Adipose tissue (tissue), 3 donors: Measurements from ENCODE around the gene KCNQ1. TPM values are rescaled to one million over a fixed set of nuclear protein-coding genes. Genes with fewer than 3 reads are reported as not detected.

ENCODE experiments used
- H3K27ac ChIP-seq: one replicate; pipeline ENCODE4 v1.5.1; 2013; ENCODE audit warnings: low read depth, low read length
- WGBS, 3 donors: extraction: QIAGEN DNeasy Blood & Tissue Kit; methylation state at CpG; one replicate each; pipeline ENCODE4 v1.1.7; 2013; 5-methylcytosine and 5-hydroxymethylcytosine counted together
- polyA plus RNA-seq, 3 donors: library from polyadenylated mRNA; stranded (reverse); fragments of 200-250 nt; gene quantifications; one replicate each; pipeline ENCODE4 v1.2.3, GENCODE V29; 2013
- donor health status: healthy with polysubstance abuse.
- donor health status: Bipolar disorder and iron deficiency.
- donor health status: healthy.

Gene KCNQ1
- polyA plus RNA-seq, 3 donors = 4.8 to 28.1 (median 9.6) TPM

- no peak overlapping the region for H3K27ac ChIP-seq
These were observed 88.1 kb downstream of the KCNQ1 start for GRCh38 chr11:2532704-2533586.

DNA sequence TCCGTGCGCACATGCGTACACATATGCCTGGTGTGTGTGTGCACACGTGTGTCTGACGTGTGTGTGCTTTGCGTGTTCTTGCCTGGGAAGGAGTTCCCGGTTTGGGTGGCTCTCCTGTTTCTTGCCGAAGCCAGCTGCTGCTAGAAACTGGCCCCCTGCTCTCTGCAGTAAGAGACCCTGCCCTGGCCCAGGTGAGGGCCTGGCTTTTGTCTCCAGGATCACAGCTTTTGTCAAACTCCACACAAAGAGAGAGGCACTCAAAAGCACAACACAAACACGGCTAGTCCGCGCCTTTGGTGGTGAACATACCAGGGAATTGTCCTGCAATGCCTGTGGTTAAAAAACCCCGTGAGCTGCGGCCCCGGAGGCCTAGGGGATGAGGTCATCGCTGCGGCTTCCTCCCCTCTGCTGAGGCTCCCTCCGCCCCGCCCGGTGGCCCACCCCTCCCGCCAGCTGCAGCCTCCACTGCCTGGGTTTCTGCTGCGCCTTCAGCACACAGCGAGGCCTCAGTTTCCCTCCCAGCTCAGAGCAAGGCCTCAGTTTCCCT is 88.9 kb downstream of the KCNQ1 start:
- H3K27ac ChIP-seq = no peak overlapping the region
- 25 to 70% (median 29%) methylated on average over 22 of the region's 22 CpGs for WGBS, 3 donors

More at GRCh38 chr11:2532704-2533586, 88.1 kb downstream of the KCNQ1 start:
- 7 to 22% (median 9%) methylated on average over 43 of the region's 43 CpGs for WGBS, 3 donors

GRCh38 chr11:2534134-2534956 is 89.5 kb downstream of the KCNQ1 start:
- 81 to 94% (median 83%) methylated on average over 31 of the region's 31 CpGs for WGBS, 3 donors
- no peak overlapping the region for H3K27ac ChIP-seq

DNA sequence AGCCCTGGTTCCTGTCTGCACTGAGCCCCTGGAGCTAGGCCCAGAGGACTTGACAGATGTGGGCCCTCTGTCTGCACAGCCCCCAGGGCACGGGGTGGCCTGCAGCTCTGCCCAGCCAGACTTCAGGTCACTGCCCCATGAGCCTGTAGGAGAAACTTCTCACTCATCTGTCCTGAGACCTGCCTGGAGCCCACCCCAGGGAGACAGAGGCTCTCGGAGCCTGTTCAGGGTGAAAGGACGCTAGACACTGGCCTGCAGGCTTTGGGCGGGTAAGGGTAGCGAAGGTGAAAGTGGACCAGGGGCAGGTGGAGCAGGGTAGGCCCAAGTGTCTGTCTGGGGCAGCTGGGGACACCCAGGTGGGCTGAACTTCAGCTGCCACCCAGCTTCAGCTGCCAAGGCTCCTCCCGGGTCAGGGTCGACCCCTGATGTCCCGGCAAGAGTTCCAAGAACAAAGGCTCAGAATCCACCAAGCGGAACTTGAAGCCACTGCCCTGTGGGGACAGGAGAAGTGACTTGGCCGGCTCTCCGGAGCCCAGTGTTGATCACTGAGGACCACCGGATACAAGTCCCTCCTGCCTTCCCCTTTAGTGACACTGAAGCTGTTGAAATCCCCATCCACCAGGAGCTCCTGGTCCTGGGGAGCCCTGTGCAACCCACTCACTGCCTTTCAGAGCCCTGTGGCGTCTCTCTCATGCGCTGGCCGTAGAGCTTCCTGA is 90.3 kb downstream of the KCNQ1 start:
- 91 to 93% (median 93%) methylated on average over 15 of the region's 15 CpGs for WGBS, 3 donors
- no peak overlapping the region for H3K27ac ChIP-seq

DNA sequence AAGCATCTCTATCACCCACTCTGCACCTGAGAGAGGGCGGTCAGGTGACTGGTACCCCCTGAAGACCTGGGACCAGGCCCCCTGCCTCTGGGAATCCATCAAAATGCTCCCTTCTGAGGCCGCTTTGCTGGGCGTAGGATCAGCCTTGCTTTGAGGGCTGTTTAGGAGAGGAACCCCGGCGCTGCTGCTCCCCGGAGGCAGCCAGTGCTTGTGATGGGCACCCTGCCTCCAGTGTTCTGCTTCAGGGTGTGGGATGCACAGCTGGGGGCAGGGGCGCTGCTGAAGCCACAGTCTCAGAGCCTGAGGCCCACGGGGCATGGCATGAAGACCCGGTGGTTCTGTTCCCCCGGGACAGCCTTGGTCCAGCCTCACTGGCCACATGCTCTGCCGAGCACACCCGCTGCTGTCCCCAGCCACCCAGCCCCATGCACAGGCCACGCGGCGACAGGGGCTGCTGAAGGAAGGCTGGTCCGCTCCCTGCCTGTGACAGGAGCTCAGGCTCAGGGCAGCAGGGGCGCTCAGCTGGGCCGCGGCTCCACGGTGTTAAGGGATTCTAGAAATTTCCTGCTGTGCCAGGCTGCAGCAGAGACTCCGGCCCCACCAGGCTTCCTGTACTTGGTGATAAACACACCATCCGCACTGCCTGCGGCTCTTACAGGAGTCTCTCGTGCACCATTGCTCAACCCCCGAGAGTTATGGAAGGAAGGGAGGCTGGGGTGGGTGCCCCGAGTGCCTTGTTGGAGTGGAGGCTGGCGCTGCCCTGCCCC is 91.0 kb downstream of the KCNQ1 start:
- WGBS, 3 donors = 77 to 87% (median 79%) methylated on average over 27 of the region's 27 CpGs
- no peak overlapping the region for H3K27ac ChIP-seq

DNA sequence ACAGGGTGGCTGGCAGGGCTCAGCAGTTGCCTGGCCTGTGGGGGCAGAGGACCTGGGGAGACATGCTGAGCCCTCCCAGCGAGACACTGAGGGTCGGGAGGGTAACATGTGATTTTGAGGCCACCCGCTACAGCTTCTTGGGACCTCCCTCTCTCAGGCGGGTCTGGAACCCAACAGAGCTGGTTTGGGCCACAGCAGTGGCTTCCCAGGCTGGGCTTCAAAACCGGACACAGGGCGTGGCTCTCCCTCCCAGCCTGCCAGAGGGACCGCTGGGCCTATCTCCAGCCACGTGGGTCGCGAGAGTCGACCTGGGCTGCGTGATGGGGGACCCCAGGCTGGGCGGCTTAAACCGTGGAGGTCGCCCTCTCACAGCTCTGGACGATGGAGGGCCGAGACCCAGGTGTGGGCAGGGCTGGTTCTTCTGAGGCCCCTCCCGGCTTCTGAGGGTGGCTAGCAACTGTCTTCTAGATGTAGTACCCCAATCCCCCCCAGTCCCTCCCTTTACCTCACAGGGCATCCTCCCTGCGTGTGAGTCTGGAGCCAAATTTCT is 91.7 kb downstream of the KCNQ1 start:
- WGBS, 3 donors = 93 to 95% (median 95%) methylated on average over 19 of the region's 19 CpGs
- no peak overlapping the region for H3K27ac ChIP-seq

GRCh38 chr11:2537010-2537705 is 92.3 kb downstream of the KCNQ1 start:
- WGBS, 3 donors = 94 to 96% (median 95%) methylated on average over 9 of the region's 9 CpGs
- no peak overlapping the region for H3K27ac ChIP-seq

GRCh38 chr11:2537896-2538724 is 93.3 kb downstream of the KCNQ1 start:
- 82 to 87% (median 83%) methylated on average over 27 of the region's 27 CpGs for WGBS, 3 donors

DNA sequence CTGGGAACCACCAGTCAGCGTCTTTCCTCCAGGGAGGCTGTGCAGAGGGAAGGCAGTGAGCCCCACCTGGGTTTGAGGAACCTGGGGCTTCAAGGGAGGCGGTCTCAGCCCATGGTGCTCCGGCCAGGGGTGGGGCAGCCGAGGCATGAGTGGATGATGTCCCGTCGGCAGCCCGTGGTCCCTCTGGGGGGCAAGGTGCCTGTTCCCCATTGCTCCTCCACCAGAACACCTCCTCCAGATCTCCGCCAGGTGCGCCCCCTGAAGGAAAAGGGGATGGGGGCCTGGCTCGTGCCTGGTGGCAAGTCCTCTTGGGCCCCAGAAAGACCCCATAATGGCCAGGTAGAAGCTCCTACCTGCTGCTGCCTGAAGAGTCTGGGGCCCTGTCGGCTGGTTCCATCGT is 94.1 kb downstream of the KCNQ1 start:
- 85 to 95% (median 94%) methylated on average over 12 of the region's 12 CpGs for WGBS, 3 donors
- H3K27ac ChIP-seq = no peak overlapping the region

More at GRCh38 chr11:2537896-2538724, 93.3 kb downstream of the KCNQ1 start:
- H3K27ac ChIP-seq = no peak overlapping the region

DNA sequence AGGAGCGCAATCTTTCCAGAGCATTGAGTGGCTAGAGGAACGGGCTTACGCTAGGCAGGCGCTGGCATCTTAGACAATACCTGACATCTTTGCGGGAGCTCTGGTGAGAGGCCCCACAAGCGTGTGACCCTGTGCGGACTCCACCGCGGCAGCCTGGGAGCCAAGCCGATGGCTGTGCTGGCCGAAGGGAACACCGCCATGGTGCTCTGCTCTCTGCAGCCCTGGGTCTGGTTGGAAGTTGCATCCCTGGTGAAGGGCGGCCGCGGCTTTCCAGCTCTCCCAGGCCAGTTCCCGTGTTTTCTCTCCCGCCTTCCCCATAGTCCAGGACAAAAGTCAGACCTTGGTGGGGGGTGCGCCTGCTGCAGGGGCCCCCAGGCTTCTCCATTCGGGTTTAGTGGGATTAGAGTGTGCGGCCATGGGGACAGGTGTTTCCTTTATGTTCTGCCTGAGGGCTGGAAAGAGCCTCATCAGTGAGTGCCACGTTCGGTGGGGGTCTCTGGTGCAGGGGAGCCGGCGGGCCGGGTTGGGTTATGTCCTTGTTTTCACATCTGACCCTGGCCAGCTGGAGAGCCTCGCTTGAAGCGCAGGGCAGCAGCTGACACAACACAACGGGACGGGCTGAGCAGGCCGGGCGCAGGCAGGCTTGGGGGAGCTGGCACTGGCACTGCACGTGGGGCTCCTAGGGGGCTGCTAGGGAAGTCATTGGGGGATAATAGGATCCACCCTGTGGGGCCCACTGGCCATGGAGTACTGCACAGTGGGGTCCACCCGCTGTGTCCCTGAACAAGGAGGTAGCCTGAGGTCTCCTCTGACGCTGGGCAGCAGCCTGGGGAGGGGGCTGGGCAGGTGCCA is 94.8 kb downstream of the KCNQ1 start:
- WGBS, 3 donors = 91 to 95% (median 91%) methylated on average over 34 of the region's 34 CpGs
- no peak overlapping the region for H3K27ac ChIP-seq

GRCh38 chr11:2540223-2540991 is 95.6 kb downstream of the KCNQ1 start:
- no peak overlapping the region for H3K27ac ChIP-seq
- 90 to 91% (median 91%) methylated on average over 16 of the region's 16 CpGs for WGBS, 3 donors

GRCh38 chr11:2540992-2541680 is 96.3 kb downstream of the KCNQ1 start:
- 86 to 94% (median 92%) methylated on average over 27 of the region's 27 CpGs for WGBS, 3 donors

DNA sequence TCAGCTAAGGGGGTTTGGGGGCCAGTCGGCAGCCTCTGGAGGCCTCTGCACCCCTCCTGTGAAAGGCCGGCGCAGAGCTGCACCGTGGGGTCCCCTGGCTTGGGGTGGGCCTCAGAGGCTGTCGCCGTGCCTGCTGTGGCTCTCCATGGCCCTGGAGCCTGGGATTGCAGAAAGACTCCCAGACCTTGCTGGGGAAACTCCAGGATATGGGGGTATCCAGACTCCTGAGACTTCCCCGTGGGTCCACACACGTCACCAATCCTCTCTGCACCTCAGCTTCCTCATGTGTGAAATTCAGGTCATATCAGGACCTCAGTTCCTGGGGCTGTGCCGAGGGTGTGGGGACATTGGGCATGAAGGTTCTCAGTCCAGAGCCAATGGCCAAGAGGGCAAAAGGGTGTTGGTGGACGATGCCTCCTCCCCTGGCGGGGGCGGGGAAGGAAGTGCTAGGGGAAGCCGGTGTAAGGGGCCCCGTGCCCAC is 97.1 kb downstream of the KCNQ1 start:
- 75 to 88% (median 80%) methylated on average over 14 of the region's 14 CpGs for WGBS, 3 donors
- no peak overlapping the region for H3K27ac ChIP-seq

More at GRCh38 chr11:2540992-2541680, 96.3 kb downstream of the KCNQ1 start:
- H3K27ac ChIP-seq = no peak overlapping the region

GRCh38 chr11:2542406-2542805 is 97.6 kb downstream of the KCNQ1 start:
- H3K27ac ChIP-seq = no peak overlapping the region
- 90 to 94% (median 94%) methylated on average over 10 of the region's 10 CpGs for WGBS, 3 donors
